CMK (cell line): ENCODE results near the gene LRP2.
"Not testable (repeated sequence)": the region's sequence is repeated elsewhere in the genome, so short reads cannot be mapped to it uniquely, and the experiment has no call there.

Source experiments
- DNase-seq: peaks from one replicate; pipeline ENCODE4 v3.0.0-alpha.2; 2010; ENCODE audit warnings: low read depth

The LRP2 gene

DNA sequence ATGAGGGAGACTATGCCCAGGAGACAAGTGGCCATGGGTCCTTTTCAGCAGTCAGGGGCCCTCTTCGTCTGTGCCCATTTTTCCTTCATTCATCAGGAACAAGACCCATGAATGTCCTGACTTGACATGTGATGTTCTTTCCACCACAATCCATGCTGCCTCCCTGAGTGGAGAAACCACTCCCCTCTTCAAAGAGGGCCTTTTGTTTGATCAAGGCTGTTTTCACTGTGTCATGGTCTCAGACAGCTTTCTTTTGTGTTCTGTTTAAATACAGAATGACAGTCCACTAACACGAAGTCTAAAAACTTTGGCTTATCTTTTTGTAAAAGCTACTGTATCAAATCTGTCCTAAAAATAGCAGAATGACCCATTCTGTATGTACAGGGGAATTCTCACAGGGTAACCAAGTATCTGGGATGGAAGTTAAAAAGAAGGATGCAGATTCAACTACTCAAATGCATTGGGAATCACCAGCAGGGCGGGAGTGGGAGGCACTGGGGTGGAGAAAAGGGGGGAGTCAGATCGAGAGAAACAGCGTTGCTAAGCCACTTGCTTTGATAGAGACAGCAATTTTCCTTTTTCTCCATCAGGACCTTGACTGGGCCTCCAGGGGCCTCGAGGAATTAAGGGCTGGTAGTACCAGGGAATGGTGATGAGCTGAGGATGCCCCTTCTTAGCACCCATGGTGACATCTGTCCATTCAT, 13.9 kb downstream of the LRP2 start:
- DNase-seq, result no peak

GRCh38 chr2:169345486-169346437, 16.6 kb downstream of the LRP2 start:
- no peak for DNase-seq

GRCh38 chr2:169344736-169345485, 17.4 kb downstream of the LRP2 start:
- DNase-seq, result no peak

GRCh38 chr2:169343202-169343601, 19.1 kb downstream of the LRP2 start:
- no peak for DNase-seq

DNA sequence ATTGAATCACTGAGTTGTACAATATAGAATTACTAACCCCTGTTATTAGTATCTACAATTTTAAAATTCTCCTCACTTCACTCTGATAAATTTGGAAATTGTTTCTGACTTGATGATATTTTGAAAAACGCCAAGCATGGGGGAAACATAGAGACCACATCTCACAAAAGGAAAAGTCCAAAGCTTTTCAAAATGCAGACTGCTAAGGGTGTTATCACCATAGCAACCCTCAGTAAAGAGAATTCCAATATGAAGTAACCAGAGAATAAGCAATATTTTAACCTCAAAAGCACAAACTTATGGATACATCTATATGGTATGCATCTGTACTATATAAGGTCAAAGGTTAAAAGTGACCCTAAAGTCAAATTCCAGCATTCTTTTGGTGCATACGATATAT, 22.7 kb downstream of the LRP2 start:
- DNase-seq, result no peak

- no peak for DNase-seq
These were observed 25.6 kb downstream of the LRP2 start for GRCh38 chr2:169336695-169337094.

DNA sequence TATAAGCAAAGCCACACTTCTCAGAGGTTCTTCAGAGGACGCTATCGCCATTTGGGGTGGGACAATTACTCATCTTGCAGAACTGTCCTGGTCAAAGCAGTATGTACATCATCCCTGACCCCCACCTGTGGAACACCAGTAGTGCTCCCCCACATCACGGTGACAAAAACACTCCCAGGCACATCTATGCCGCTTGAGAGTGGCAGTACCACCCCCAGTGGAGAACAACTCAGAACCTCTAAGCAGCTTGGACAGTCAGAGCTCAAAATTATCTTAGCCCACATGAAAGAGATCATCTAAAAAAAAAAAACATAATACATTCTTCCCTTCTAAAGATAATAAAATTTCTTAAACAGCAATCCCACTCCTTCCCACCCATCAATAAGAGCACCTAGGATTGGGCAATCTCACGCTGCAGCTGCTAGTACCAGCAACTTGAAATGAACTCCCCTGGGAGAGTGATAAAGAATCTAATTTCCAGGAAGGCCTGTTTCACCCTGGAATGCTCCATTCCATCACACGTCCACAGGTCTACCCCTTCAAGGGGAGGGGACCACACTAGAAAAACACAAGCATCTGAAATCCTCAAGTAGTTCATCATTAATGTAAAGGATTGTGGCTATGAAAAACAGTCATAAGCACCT, 31.7 kb downstream of the LRP2 start:
- no peak for DNase-seq

- no peak for DNase-seq
These were observed 32.4 kb downstream of the LRP2 start for GRCh38 chr2:169329688-169330554.

DNA sequence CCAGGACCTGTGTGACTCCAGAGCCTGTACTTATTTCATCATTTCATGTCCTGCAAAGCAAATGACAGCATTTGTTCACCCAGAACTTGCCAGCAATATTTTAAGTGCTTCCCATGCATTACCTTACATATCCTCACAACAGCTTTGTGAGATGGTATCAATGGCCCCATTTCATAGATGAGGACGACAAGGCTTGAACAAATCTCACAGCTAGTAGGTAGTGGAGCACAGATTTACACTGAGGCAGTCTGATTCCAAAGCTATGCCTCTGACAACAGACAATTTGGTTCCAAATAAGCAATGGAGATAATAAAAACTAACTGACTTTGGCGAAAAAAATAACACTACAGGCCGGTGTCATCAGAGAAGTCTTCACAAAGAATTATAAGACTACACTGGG, 33.5 kb downstream of the LRP2 start:
- no peak for DNase-seq

- DNase-seq, result not testable (repeated sequence)
These were observed 34.5 kb downstream of the LRP2 start for GRCh38 chr2:169327837-169328236.

DNA sequence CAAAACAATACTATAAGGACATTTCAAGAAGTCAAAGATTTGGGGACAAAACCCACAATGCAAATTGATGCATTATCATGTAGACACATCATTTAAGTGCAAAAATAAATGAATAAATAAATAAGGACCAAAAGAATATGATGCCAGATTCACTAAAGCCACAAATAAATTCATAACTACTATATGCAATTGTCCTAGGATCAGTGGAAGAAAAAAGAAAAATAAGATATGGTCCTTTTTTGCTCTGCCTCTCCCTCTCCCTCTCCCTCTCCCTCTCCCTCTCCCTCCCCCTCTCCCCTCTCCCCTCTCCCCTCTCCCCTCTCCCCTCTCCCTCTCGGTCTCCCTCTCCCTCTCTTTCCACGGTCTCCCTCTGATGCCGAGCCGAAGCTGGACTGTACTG, 36.4 kb downstream of the LRP2 start:
- DNase-seq, result not testable (repeated sequence)

DNA sequence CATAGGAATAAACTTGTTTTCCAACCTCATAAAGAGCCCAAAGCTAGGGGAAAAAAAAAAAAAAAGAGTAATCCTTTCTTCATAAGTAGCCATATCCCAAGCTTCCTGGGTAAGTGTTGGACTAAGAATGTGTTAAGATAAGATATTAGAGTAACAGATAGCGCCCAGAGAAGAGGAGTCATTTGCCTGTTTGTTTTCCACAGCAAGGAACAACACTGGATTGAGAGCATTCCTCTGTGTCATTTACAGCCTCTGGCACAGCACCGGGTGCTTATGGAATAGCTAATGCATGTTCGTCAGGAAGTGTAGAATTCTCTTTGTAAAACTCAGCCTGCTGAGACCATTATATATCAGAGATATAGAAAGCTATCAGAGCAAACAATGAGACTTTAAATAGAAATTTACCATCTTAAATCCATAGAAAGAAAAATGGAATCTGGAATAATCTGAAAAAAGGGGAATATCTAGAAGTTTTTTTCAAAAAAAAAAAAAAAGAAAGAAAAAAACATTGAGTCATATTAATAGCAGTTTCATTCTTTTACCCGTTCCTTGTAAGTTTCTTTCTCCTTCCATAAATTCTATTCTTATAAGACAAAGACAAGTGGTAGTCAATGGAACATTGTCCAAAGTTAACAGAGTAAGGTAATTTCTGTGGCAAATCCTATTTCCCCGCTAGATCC, 37.6 kb downstream of the LRP2 start:
- DNase-seq, result no peak

- no peak for DNase-seq
These were observed 38.5 kb downstream of the LRP2 start for GRCh38 chr2:169323841-169324240.

- no peak for DNase-seq
These were observed 41.8 kb downstream of the LRP2 start for GRCh38 chr2:169320561-169320960.

DNA sequence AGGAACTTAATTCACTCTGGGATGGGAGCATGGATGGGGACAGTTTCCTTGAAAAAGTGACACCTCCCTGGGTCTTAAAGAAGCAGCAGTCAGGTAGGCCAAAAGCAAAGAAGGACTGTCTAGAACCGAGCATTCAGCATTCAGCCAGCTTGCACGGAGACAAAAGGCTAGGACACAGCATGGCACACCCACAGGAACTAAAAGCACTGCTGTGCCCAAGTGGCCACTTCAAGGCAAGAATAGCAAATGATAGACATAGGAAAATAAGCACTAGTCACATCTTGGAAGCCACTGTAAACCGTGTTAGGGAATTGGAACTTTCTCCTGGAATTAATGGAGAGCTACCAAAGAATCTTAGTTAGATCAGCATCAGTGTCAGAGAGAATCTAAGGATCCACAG, 47.0 kb downstream of the LRP2 start:
- no peak for DNase-seq

- DNase-seq, result not testable (repeated sequence)
These were observed 54.0 kb downstream of the LRP2 start for GRCh38 chr2:169308349-169308748.

DNA sequence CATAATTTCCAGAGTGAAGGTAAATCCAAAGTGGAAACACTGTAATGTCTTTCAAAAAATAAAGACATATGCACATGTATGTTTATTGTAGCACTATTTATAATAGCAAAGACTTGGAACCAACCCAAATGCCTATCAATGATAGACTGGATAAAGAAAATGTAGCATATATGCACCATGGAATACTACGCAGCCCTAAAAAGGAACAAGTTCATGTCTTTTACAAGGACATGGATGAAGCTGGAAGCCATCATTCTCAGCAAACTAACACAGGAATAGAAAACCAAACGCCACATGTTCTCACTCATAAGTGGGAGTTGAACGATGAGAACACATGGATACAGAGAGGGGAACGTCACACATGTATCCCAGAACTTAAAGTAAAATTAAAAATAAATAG, 57.6 kb downstream of the LRP2 start:
- not testable (repeated sequence) for DNase-seq

GRCh38 chr2:169303579-169304305, 58.6 kb downstream of the LRP2 start:
- DNase-seq, result no peak

DNA sequence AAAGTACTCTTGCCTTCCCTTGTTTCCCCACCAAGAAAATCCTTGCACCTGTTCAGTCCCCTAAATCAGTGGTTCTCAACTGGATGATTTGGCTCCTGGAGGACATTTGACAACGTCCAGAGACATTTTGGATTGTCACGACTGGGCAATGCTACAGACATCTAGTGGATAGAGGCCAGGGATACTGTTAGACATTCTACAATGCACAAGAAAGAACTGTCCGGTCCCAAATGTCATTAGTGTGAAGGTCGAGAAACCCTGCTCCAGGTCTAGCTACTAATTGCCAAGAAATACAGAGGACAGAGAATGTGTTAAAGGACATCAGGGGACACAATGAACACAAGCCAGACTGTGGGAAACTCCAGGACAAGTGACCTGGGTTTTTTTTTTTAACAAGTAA, 60.0 kb downstream of the LRP2 start:
- no peak for DNase-seq
